Spleen (tissue), 11 donors: ENCODE data around the gene PRKG1. TPM values are rescaled to one million over a fixed set of nuclear protein-coding genes. Genes with fewer than 3 reads are reported as not detected.

ENCODE experiments used
- DNase-seq: peaks from one replicate; pipeline ENCODE4 v3.0.0-alpha.2; 2020
- H3K27ac ChIP-seq, 8 donors: fragments of 200-600 bp; sonication (generic) in 7 of 8; 1 replicate in 4 of 8; 2 replicates in 4 of 8; pipeline versions ENCODE4 v1.5.0 to v1.8.0; 2016 to 2021; ENCODE audit warnings: inconsistent platforms in 4 of 8, mild to moderate bottlenecking in 4 of 8, moderate library complexity in 1 of 8
- H3K27me3 ChIP-seq, 7 donors: fragments of 200-600 bp; sonication (generic) in 6 of 7; replicated peaks in 1 of 7; 1 replicate in 4 of 7; 2 replicates in 3 of 7; pipeline versions ENCODE4 v1.5.0 to v1.8.0; 2016 to 2021; ENCODE audit warnings: inconsistent platforms in 3 of 7, mild to moderate bottlenecking in 1 of 7
- H3K36me3 ChIP-seq, 6 donors: fragments of 200-600 bp; sonication (generic) in 5 of 6; 1 replicate in 4 of 6; 2 replicates in 2 of 6; pipeline versions ENCODE4 v1.5.0 to v1.8.0; 2016 to 2021; ENCODE audit warnings: inconsistent platforms in 2 of 6
- H3K4me1 ChIP-seq, 6 donors: fragments of 200-600 bp; sonication (generic) in 5 of 6; 1 replicate in 3 of 6; 2 replicates in 3 of 6; pipeline versions ENCODE4 v1.5.0 to v1.8.0; 2016 to 2021; ENCODE audit warnings: inconsistent platforms in 3 of 6
- H3K4me3 ChIP-seq, 8 donors: fragments of 200-600 bp; sonication (generic) in 7 of 8; 1 replicate in 4 of 8; 2 replicates in 4 of 8; pipeline versions ENCODE4 v1.5.0 to v1.8.0; 2016 to 2021; ENCODE audit warnings: inconsistent platforms in 4 of 8, mild to moderate bottlenecking in 4 of 8, moderate library complexity in 2 of 8
- H3K9me3 ChIP-seq, 8 donors: fragments of 200-600 bp; sonication (generic) in 7 of 8; 1 replicate in 4 of 8; 2 replicates in 4 of 8; pipeline versions ENCODE4 v1.5.0 to v1.8.0; 2016 to 2021; ENCODE audit warnings: inconsistent platforms in 4 of 8
- CTCF ChIP-seq, 11 experiments: fragments of 200-600 bp in 7 of 11; fragments of 450-650 bp in 4 of 11; sonication (generic) in 4 of 11; IDR thresholded peaks in 8 of 11; conservative IDR thresholded peaks in 3 of 11; 1 replicate in 7 of 11; 2 replicates in 4 of 11; pipeline versions ENCODE4 v1.4.0 to v1.8.0; 2016 to 2021; ENCODE audit warnings: antibody characterized with exemption in 11 of 11, inconsistent platforms in 4 of 11, mild to moderate bottlenecking in 1 of 11
- POLR2A ChIP-seq, 3 donors: fragments of 450-650 bp; IDR thresholded peaks; one replicate each; pipeline ENCODE4 v1.5.1; 2017; ENCODE audit warnings: antibody characterized with exemption in 3 of 3, mild to moderate bottlenecking in 1 of 3
- POLR2AphosphoS5 ChIP-seq, 3 donors: sonication (generic); formaldehyde crosslinking; IDR thresholded peaks; one replicate each; pipeline ENCODE4 v1.5.1; 2017; ENCODE audit warnings: antibody characterized with exemption in 3 of 3
- WGBS, 5 donors: extraction: QIAGEN DNeasy Blood & Tissue Kit in 3 of 5; methylation state at CpG; one replicate each; pipeline versions ENCODE4 v1.1.5 to v1.1.7; 2013 to 2018; 5-methylcytosine and 5-hydroxymethylcytosine counted together
- intact Hi-C: fragments of 100-400 bp; cut with DNase I; formaldehyde crosslinking; loops from one replicate; pipeline ENCODE4 v1.15.0; 2023; ENCODE audit warnings: low total_unique reads
- polyA plus RNA-seq, 3 donors: library from polyadenylated mRNA; stranded (reverse); fragments of 200-250 nt; gene quantifications; one replicate each; pipeline ENCODE4 v1.2.1, GENCODE V29; 2013
- total RNA-seq, 7 donors: library from RNA; depleted of rRNA in 3 of 7; stranded (reverse); fragments of >200 nt in 3 of 7; fragmentation: NEBNext Ultra II Directional in 4 of 7; extraction: Animal tissue kit (Norgen Biotek cat#: 25700) in 4 of 7; gene quantifications; one replicate each; pipeline versions ENCODE4 v1.1.0 to v1.2.1, GENCODE V29; 2016 to 2021
- donor health status: healthy with polysubstance abuse.
- donor health status: DM: no; HTN: no; CAD: no; lungs with moderate emphysema.
- donor health status: DM: no; HTN: no; CAD: no.
- donor health status: Bipolar disorder and iron deficiency.
- donor health status: healthy.
- donor health status: DM: no; HTN: no; CAD: no.
- donor health status: DM: yes; HTN: yes; CAD: no.

The PRKG1 gene
- total and polyA plus RNA-seq, 10 donors: 0.65 to 10.5 (median 7.2) TPM

GRCh38 chr10:51097546-51097945 is 23.3 kb downstream of the PRKG1 start:
- no peak for TF ChIP-seq POLR2AphosphoS5 (IDR thresholded peaks at IDR 0.05)
- TF ChIP-seq CTCF (IDR thresholded peaks at IDR 0.05 in 8 of 11, conservative IDR thresholded peaks at IDR 0.05 in 3 of 11): no peak
- TF ChIP-seq POLR2A (IDR thresholded peaks at IDR 0.05): no peak
- no peaks in the 10 kb centered on the region for H3K27me3 ChIP-seq

DNA sequence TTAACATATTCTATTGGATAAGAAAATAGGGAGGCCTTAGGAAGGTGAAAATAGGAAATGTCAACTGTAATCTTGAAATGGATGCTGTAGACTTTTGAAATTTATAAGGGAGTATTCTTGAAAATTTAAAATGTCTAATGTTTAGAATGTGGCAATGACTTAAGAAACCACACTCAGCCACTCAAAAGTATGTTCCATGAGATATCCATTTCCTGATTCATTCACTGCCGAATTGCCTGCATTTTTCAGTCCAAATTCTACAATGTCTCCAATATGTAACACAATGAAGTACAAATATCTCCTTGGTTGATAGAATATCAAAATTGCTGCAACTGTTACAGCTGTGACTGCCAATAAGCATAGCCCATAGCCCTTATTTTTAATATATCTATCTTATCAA is 25.9 kb downstream of the PRKG1 start:
- Histone ChIP-seq H3K9me3 (no peaks in the 10 kb centered on the region), H3K27ac (no peak overlapping the region), H3K27me3 (no peaks in the 10 kb centered on the region), H3K36me3 (no peaks in the 10 kb centered on the region), H3K4me1 (no peaks in the 10 kb centered on the region), H3K4me3 (no peak overlapping the region)
- no peak for DNase-seq
- TF ChIP-seq POLR2AphosphoS5 (IDR thresholded peaks at IDR 0.05) (no peak), CTCF (IDR thresholded peaks at IDR 0.05 in 8 of 11, conservative IDR thresholded peaks at IDR 0.05 in 3 of 11) (no peak), POLR2A (IDR thresholded peaks at IDR 0.05) (no peak)
- 68 to 91% (median 78%) methylated on average over 1 of the region's 1 CpG for WGBS, 5 donors
- intact Hi-C loops: no loop called here

More at GRCh38 chr10:51097546-51097945, 23.3 kb downstream of the PRKG1 start:
- Histone ChIP-seq H3K9me3 (no peaks in the 10 kb centered on the region), H3K4me3 (no peak overlapping the region), H3K4me1 (no peaks in the 10 kb centered on the region), H3K27ac (no peak overlapping the region), H3K36me3 (no peaks in the 10 kb centered on the region)
- DNase-seq: no peak
- WGBS, 5 donors: 91 to 95% (median 94%) methylated on average over 4 of the region's 4 CpGs
- intact Hi-C loops: no loop called here

- Histone ChIP-seq H3K4me1 (no peaks in the 10 kb centered on the region), H3K27me3 (no peaks in the 10 kb centered on the region), H3K9me3 (no peaks in the 10 kb centered on the region), H3K36me3 (no peaks in the 10 kb centered on the region), H3K4me3 (no peak overlapping the region), H3K27ac (no peak overlapping the region)
- intact Hi-C loops: no loop called here
- TF ChIP-seq POLR2AphosphoS5 (IDR thresholded peaks at IDR 0.05): no peak
- no peak for TF ChIP-seq CTCF (IDR thresholded peaks at IDR 0.05 in 8 of 11, conservative IDR thresholded peaks at IDR 0.05 in 3 of 11)
- TF ChIP-seq POLR2A (IDR thresholded peaks at IDR 0.05): no peak
- no peak for DNase-seq
- 83 to 96% (median 89%) methylated on average over 3 of the region's 3 CpGs for whole genome bisulfite sequencing, 5 donors
Observed at GRCh38 chr10:51103554-51104217, 29.4 kb downstream of the PRKG1 start.

DNA sequence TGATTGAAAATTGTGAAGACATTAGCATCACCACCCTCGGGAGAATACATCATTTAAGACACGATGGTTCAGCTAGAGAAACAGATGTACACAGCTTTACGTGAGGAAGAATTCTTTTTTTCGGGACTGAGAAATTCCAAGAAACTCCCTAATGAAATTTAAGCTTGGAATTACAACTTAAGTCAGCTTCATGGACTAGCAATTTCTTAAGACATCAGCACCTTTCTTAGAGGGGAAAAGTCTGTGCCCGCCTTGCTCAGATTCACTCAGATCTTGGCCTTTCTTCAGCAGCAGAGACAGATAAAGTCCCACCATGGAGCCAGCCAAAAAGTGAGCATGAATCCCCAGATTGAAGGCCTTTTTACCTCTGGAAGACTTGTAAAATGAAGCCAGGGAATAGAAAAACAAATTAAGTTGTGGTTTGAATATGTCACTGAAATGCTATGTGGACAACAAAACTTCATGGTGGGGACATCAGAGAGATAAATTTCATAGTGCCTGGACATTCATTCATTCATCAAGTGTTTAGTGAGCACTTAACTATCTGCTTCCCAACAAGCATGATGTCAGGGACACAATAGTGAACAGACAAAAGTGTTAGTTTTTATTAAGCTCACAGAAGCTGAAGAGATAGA is 32.1 kb downstream of the PRKG1 start:
- Histone ChIP-seq H3K4me1 (no peaks in the 10 kb centered on the region), H3K4me3 (no peak overlapping the region), H3K36me3 (no peaks in the 10 kb centered on the region), H3K27me3 (no peaks in the 10 kb centered on the region), H3K27ac (no peak overlapping the region), H3K9me3 (no peaks in the 10 kb centered on the region)
- 61 to 92% (median 76%) methylated on average over 5 of the region's 5 CpGs for WGBS, 5 donors
- intact Hi-C loops: no loop called here
- no peak for DNase-seq
- no peak for TF ChIP-seq CTCF (IDR thresholded peaks at IDR 0.05 in 8 of 11, conservative IDR thresholded peaks at IDR 0.05 in 3 of 11)
- TF ChIP-seq POLR2AphosphoS5 (IDR thresholded peaks at IDR 0.05): no peak
